ENCODE data around the gene PRKRIP1. TPM values are rescaled to one million over a fixed set of nuclear protein-coding genes. Genes with fewer than 3 reads are reported as not detected.

Gene PRKRIP1
- total RNA-seq, 1 experiment from 2014 or later, result 24.9 TPM

DNA sequence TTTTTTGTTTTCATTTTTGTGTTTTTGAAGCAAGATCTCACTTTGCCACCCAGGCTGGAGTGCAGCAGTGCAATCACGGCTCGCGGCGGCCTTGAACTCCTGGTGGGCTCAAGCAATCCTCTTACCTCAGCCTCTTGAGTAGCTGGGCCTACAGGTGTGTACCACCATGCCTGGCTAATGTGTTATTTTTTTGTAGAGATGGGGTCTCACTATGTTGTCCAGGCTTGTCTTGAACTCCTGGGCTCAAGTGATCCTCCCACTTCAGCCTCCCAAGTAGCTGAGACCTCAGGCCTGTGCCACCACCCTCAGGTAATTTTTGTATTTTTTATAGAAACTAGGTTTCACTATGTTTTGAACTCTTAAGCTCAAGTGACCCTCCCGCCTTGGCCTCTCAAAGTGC lies 14.8 kb downstream of the PRKRIP1 start:
- BruUV-seq (replicated peaks), result no TSS peak
- POLR2A ChIA-PET (ENCODE audit: low non-redundant PET), result no interaction called here
- CTCF ChIA-PET, result no interaction called here

DNA sequence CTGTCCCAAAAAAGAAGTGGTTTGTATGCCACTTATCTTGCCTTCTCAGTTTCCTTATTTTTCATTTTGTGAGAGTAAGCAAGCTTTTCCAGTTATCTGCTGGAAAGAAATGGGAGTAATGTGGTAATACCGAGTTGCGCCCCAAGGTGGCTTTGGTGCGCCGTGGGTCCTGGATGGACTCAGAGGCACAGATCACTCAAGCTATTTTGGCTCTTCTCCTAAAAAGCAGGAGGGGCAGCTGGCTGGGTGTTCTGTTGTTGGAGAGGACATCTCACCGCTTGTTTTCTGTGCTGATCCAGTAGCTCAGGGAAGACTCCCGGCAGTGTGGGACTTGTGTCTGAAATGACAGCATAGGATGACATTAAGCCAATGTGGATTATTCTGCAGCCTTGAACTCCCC lies 16.4 kb downstream of the PRKRIP1 start:
- DNase-seq (ENCODE audit: low spot score), result peak; percentile 55
- H3K27ac ChIP-seq (ENCODE audit: low read depth, low read length, poor library complexity, severe bottlenecking), result no peak overlapping the region
- H3K4me1 ChIP-seq (ENCODE audit: insufficient read depth, low read length, poor library complexity, severe bottlenecking), result no peaks in the 10 kb centered on the region
- ChIA-PET CTCF (no interaction called here), POLR2A (ENCODE audit: low non-redundant PET) (no interaction called here)
- BruUV-seq (replicated peaks), result no TSS peak
- intact Hi-C loops (cut with micrococcal nuclease; ENCODE audit: unreplicated experiment), result no loop called here
- no peaks in the 10 kb centered on the region for H3K9me3 ChIP-seq (ENCODE audit: low read depth, low read length, poor library complexity, severe bottlenecking)
- H3K27me3 ChIP-seq (replicated peaks; ENCODE audit: insufficient read depth, low read depth, low read length, poor library complexity), result no peaks in the 10 kb centered on the region
- no peak for TF ChIP-seq EZH2 (IDR thresholded peaks at IDR 0.05; ENCODE audit: borderline replicate concordance, low read depth, low read length, poor library complexity, severe bottlenecking)
- TF ChIP-seq, protein P1, sequence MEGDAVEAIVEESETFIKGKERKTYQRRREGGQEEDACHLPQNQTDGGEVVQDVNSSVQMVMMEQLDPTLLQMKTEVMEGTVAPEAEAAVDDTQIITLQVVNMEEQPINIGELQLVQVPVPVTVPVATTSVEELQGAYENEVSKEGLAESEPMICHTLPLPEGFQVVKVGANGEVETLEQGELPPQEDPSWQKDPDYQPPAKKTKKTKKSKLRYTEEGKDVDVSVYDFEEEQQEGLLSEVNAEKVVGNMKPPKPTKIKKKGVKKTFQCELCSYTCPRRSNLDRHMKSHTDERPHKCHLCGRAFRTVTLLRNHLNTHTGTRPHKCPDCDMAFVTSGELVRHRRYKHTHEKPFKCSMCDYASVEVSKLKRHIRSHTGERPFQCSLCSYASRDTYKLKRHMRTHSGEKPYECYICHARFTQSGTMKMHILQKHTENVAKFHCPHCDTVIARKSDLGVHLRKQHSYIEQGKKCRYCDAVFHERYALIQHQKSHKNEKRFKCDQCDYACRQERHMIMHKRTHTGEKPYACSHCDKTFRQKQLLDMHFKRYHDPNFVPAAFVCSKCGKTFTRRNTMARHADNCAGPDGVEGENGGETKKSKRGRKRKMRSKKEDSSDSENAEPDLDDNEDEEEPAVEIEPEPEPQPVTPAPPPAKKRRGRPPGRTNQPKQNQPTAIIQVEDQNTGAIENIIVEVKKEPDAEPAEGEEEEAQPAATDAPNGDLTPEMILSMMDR (conservative IDR thresholded peaks at IDR 0.05; ENCODE audit: low read depth, low read length), result peak; percentile 46
- H3K4me3 ChIP-seq (ENCODE audit: low read depth, low read length, poor library complexity, severe bottlenecking), result no peak overlapping the region
- H3K36me3 ChIP-seq (ENCODE audit: insufficient read depth, low read length, poor library complexity, severe bottlenecking), result peaks cover 74% of the 10 kb centered on the region

More for the DNA sequence above, 14.8 kb downstream of the PRKRIP1 start:
- Histone ChIP-seq H3K36me3 (ENCODE audit: insufficient read depth, low read length, poor library complexity, severe bottlenecking) (peaks cover 86% of the 10 kb centered on the region), H3K27me3 (replicated peaks; ENCODE audit: insufficient read depth, low read depth, low read length, poor library complexity) (no peaks in the 10 kb centered on the region), H3K9me3 (ENCODE audit: low read depth, low read length, poor library complexity, severe bottlenecking) (no peaks in the 10 kb centered on the region), H3K4me1 (ENCODE audit: insufficient read depth, low read length, poor library complexity, severe bottlenecking) (no peaks in the 10 kb centered on the region), H3K4me3 (ENCODE audit: low read depth, low read length, poor library complexity, severe bottlenecking) (no peak overlapping the region), H3K27ac (ENCODE audit: low read depth, low read length, poor library complexity, severe bottlenecking) (no peak overlapping the region)
- no peak for DNase-seq (ENCODE audit: low spot score)
- TF ChIP-seq, protein P1 (conservative IDR thresholded peaks at IDR 0.05; ENCODE audit: low read depth, low read length), result no peak
- no peak for TF ChIP-seq EZH2 (IDR thresholded peaks at IDR 0.05; ENCODE audit: borderline replicate concordance, low read depth, low read length, poor library complexity, severe bottlenecking)
- intact Hi-C loops (cut with micrococcal nuclease; ENCODE audit: unreplicated experiment), result no loop called here

DNA sequence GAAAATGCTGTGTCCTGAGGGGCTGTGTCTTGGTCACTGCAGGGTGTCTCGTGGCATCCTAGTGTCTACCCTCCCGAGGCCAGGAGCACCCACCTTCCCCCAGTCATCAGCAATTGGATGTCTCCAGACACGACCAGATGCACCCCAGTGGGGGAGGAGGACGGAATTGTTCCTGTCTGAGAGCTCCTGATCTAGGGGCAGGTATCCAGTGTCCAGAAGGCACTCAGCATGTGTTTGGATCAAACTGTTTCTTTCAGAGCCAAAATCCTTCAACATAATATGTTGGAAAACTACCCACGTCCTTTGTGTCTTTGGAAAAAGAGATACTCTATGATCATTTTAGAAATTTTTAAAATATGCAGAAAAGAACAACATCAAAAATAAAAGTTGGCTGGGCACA lies 16.9 kb downstream of the PRKRIP1 start:
- DNase-seq (ENCODE audit: low spot score), result no peak
- POLR2A ChIA-PET (ENCODE audit: low non-redundant PET), result no interaction called here
- intact Hi-C loops (cut with micrococcal nuclease; ENCODE audit: unreplicated experiment), result no loop called here
- Histone ChIP-seq H3K4me3 (ENCODE audit: low read depth, low read length, poor library complexity, severe bottlenecking) (no peak overlapping the region), H3K27ac (ENCODE audit: low read depth, low read length, poor library complexity, severe bottlenecking) (no peak overlapping the region), H3K36me3 (ENCODE audit: insufficient read depth, low read length, poor library complexity, severe bottlenecking) (peaks cover 71% of the 10 kb centered on the region), H3K9me3 (ENCODE audit: low read depth, low read length, poor library complexity, severe bottlenecking) (no peaks in the 10 kb centered on the region), H3K4me1 (ENCODE audit: insufficient read depth, low read length, poor library complexity, severe bottlenecking) (no peaks in the 10 kb centered on the region), H3K27me3 (replicated peaks; ENCODE audit: insufficient read depth, low read depth, low read length, poor library complexity) (no peaks in the 10 kb centered on the region)
- TF ChIP-seq, protein P1 (conservative IDR thresholded peaks at IDR 0.05; ENCODE audit: low read depth, low read length), result no peak
- TF ChIP-seq EZH2 (IDR thresholded peaks at IDR 0.05; ENCODE audit: borderline replicate concordance, low read depth, low read length, poor library complexity, severe bottlenecking), result no peak
- CTCF ChIA-PET, result no interaction called here
- BruUV-seq (replicated peaks), result no TSS peak

Data from A673 (cell line).